DMS114 treated with DMSO at 0.1 percent for 48 hours (cell line): ENCODE data around the gene SFR1.

Experiments used
- DNase-seq: peaks from one replicate; lab custom pipeline; 2025; ENCODE audit not compliant: unreplicated experiment; lab: John Stamatoyannopoulos, UW

The SFR1 gene

GRCh38 chr10:104121485-104122224, at the start of gene SFR1:
SFR1 (plus strand) TSS chr10:104122171; CDS start chr10:104122184, 13 bp downstream.
- peak; percentile 96 for DNase-seq

- DNase-seq = no peak
Observed at GRCh38 chr10:104072786-104073185, 49.2 kb upstream of the SFR1 start.

- DNase-seq = no peak
Observed at GRCh38 chr10:104074505-104074904, 47.5 kb upstream of the SFR1 start.

GRCh38 chr10:104076743-104077160, 45.2 kb upstream of the SFR1 start:
- DNase-seq = no peak

- DNase-seq = no peak
Observed at GRCh38 chr10:104077247-104077646, 44.7 kb upstream of the SFR1 start.

- no peak for DNase-seq
Observed at GRCh38 chr10:104077663-104078151, 44.3 kb upstream of the SFR1 start.

GRCh38 chr10:104080762-104081161, 41.2 kb upstream of the SFR1 start:
- DNase-seq = no peak

GRCh38 chr10:104081998-104082397, 40.0 kb upstream of the SFR1 start:
- DNase-seq = no peak

- no peak for DNase-seq
Observed at GRCh38 chr10:104084482-104085142, 37.4 kb upstream of the SFR1 start.

GRCh38 chr10:104085801-104086400, 36.1 kb upstream of the SFR1 start, which contains the start of gene COL17A1:
COL17A1 (minus strand) TSS chr10:104085880; CDS start chr10:104080673, 5,207 bp downstream.
- no peak for DNase-seq

GRCh38 chr10:104088239-104088638, 33.7 kb upstream of the SFR1 start:
- DNase-seq = no peak

GRCh38 chr10:104089621-104090020, 32.4 kb upstream of the SFR1 start:
- no peak for DNase-seq

GRCh38 chr10:104090611-104091010, 31.4 kb upstream of the SFR1 start:
- no peak for DNase-seq

GRCh38 chr10:104092749-104093148, 29.2 kb upstream of the SFR1 start:
- DNase-seq = no peak

GRCh38 chr10:104096692-104097091, 25.3 kb upstream of the SFR1 start:
- no peak for DNase-seq

- DNase-seq = no peak
Observed at GRCh38 chr10:104098358-104098925, 23.5 kb upstream of the SFR1 start.

GRCh38 chr10:104099269-104099668, 22.7 kb upstream of the SFR1 start:
- no peak for DNase-seq

GRCh38 chr10:104099941-104100340, 22.0 kb upstream of the SFR1 start:
- no peak for DNase-seq

- DNase-seq = no peak
Observed at GRCh38 chr10:104100795-104101194, 21.2 kb upstream of the SFR1 start.

GRCh38 chr10:104101902-104102301, 20.1 kb upstream of the SFR1 start:
- DNase-seq = no peak

- DNase-seq = no peak
Observed at GRCh38 chr10:104103956-104104355, 18.0 kb upstream of the SFR1 start.

- DNase-seq = no peak
Observed at GRCh38 chr10:104104418-104104817, 17.6 kb upstream of the SFR1 start.
